Measurements from ENCODE around the gene SLCO2A1. TPM values are rescaled to one million over a fixed set of nuclear protein-coding genes. Genes with fewer than 3 reads are reported as not detected.

The SLCO2A1 gene
- 0.07 TPM for polyA plus RNA-seq (2013)

GRCh38 chr3:134029734-134030378 lies at the start of gene SLCO2A1:
TSS of gene SLCO2A1 (minus strand) at chr3:134029925. CDS start at chr3:134029802, 123 bp downstream.
- ChIA-PET POLR2A (no interaction called here), CTCF (no interaction called here)
- Histone ChIP-seq H3K4me1 (ENCODE audit: control extremely low read depth in 1 of 4, control insufficient read depth in 4 of 4, insufficient read depth in 4 of 4, low read length in 3 of 4) (peaks cover 0 to 16% (median 12%) of the 10 kb centered on the region in 4 experiments), H3K27ac (ENCODE audit: insufficient read depth in 1 of 2, low read depth in 1 of 2, low read length in 2 of 2, poor library complexity in 1 of 2, severe bottlenecking in 2 of 2) (no peak within 1 kb of the TSS), H3K27me3 (replicated peaks in 2 of 5; ENCODE audit: control insufficient read depth in 4 of 5, insufficient read depth in 5 of 5, low read length in 4 of 5) (peaks cover 5 to 49% (median 17%) of the 10 kb centered on the region in 5 experiments), H3K4me3 (ENCODE audit: control insufficient read depth in 1 of 7, extremely low read depth in 1 of 7, insufficient read depth in 4 of 7, low read depth in 2 of 7, low read length in 6 of 7) (peak within 1 kb of the TSS; percentile 38 to 68 (median 58)), H3K9me3 (ENCODE audit: control extremely low read depth in 1 of 5, control insufficient read depth in 4 of 5, insufficient read depth in 2 of 5, low read depth in 1 of 5, low read length in 4 of 5) (no peaks in the 10 kb centered on the region), H3K36me3 (ENCODE audit: control insufficient read depth in 4 of 4, insufficient read depth in 4 of 4, low read length in 3 of 4) (no peaks in the 10 kb centered on the region)
- peak in 2 of 3 donors; percentile 39 to 56 for DNase-seq
- WGBS (ENCODE audit: insufficient coverage) = 2% methylated on average over 35 of the region's 67 CpGs

- POLR2A ChIA-PET = no interaction called here
- Histone ChIP-seq H3K9me3 (ENCODE audit: control extremely low read depth in 1 of 5, control insufficient read depth in 4 of 5, insufficient read depth in 2 of 5, low read depth in 1 of 5, low read length in 4 of 5) (peaks cover 0 to 10% (median 3%) of the 10 kb centered on the region in 5 experiments), H3K36me3 (ENCODE audit: control insufficient read depth in 4 of 4, insufficient read depth in 4 of 4, low read length in 3 of 4) (no peaks in the 10 kb centered on the region), H3K27ac (ENCODE audit: insufficient read depth in 1 of 2, low read depth in 1 of 2, low read length in 2 of 2, poor library complexity in 1 of 2, severe bottlenecking in 2 of 2) (no peak overlapping the region), H3K4me1 (ENCODE audit: control extremely low read depth in 1 of 4, control insufficient read depth in 4 of 4, insufficient read depth in 4 of 4, low read length in 3 of 4) (no peaks in the 10 kb centered on the region), H3K4me3 (ENCODE audit: control insufficient read depth in 1 of 7, extremely low read depth in 1 of 7, insufficient read depth in 4 of 7, low read depth in 2 of 7, low read length in 6 of 7) (no peak overlapping the region), H3K27me3 (replicated peaks in 2 of 5; ENCODE audit: control insufficient read depth in 4 of 5, insufficient read depth in 5 of 5, low read length in 4 of 5) (no peaks in the 10 kb centered on the region)
- 94% methylated on average over 4 of the region's 4 CpGs for whole genome bisulfite sequencing (ENCODE audit: insufficient coverage)
- CTCF ChIA-PET = no interaction called here
- no peak for DNase-seq
Observed at GRCh38 chr3:134079111-134079547, 49.4 kb upstream of the SLCO2A1 start.

- Histone ChIP-seq H3K36me3 (ENCODE audit: control insufficient read depth in 4 of 4, insufficient read depth in 4 of 4, low read length in 3 of 4) (no peaks in the 10 kb centered on the region), H3K9me3 (ENCODE audit: control extremely low read depth in 1 of 5, control insufficient read depth in 4 of 5, insufficient read depth in 2 of 5, low read depth in 1 of 5, low read length in 4 of 5) (peaks cover 0 to 10% (median 3%) of the 10 kb centered on the region in 5 experiments), H3K4me3 (ENCODE audit: control insufficient read depth in 1 of 7, extremely low read depth in 1 of 7, insufficient read depth in 4 of 7, low read depth in 2 of 7, low read length in 6 of 7) (no peak overlapping the region), H3K27me3 (replicated peaks in 2 of 5; ENCODE audit: control insufficient read depth in 4 of 5, insufficient read depth in 5 of 5, low read length in 4 of 5) (no peaks in the 10 kb centered on the region), H3K27ac (ENCODE audit: insufficient read depth in 1 of 2, low read depth in 1 of 2, low read length in 2 of 2, poor library complexity in 1 of 2, severe bottlenecking in 2 of 2) (no peak overlapping the region), H3K4me1 (ENCODE audit: control extremely low read depth in 1 of 4, control insufficient read depth in 4 of 4, insufficient read depth in 4 of 4, low read length in 3 of 4) (no peaks in the 10 kb centered on the region)
- ChIA-PET CTCF (no interaction called here), POLR2A (no interaction called here)
- 98% methylated on average over 8 of the region's 8 CpGs for WGBS (ENCODE audit: insufficient coverage)
- DNase-seq = no peak
Observed at GRCh38 chr3:134078169-134078831, 48.6 kb upstream of the SLCO2A1 start.

- WGBS (ENCODE audit: insufficient coverage) = 100% methylated on average over 3 of the region's 3 CpGs
- no peak overlapping the region for H3K27ac ChIP-seq (ENCODE audit: insufficient read depth in 1 of 2, low read depth in 1 of 2, low read length in 2 of 2, poor library complexity in 1 of 2, severe bottlenecking in 2 of 2)
Observed at GRCh38 chr3:134077649-134078161, 48.0 kb upstream of the SLCO2A1 start.

GRCh38 chr3:134076851-134077250 lies 47.1 kb upstream of the SLCO2A1 start:
- H3K4me3 ChIP-seq (ENCODE audit: control insufficient read depth in 1 of 7, extremely low read depth in 1 of 7, insufficient read depth in 4 of 7, low read depth in 2 of 7, low read length in 6 of 7) = no peak overlapping the region
- peaks cover 0 to 10% (median 3%) of the 10 kb centered on the region in 5 experiments for H3K9me3 ChIP-seq (ENCODE audit: control extremely low read depth in 1 of 5, control insufficient read depth in 4 of 5, insufficient read depth in 2 of 5, low read depth in 1 of 5, low read length in 4 of 5)
- WGBS (ENCODE audit: insufficient coverage) = 100% methylated on average over 1 of the region's 2 CpGs
- H3K27ac ChIP-seq (ENCODE audit: insufficient read depth in 1 of 2, low read depth in 1 of 2, low read length in 2 of 2, poor library complexity in 1 of 2, severe bottlenecking in 2 of 2) = no peak overlapping the region
- CTCF ChIA-PET = no interaction called here
- no peaks in the 10 kb centered on the region for H3K4me1 ChIP-seq (ENCODE audit: control extremely low read depth in 1 of 4, control insufficient read depth in 4 of 4, insufficient read depth in 4 of 4, low read length in 3 of 4)
- no peak for DNase-seq
- no peaks in the 10 kb centered on the region for H3K27me3 ChIP-seq (replicated peaks in 2 of 5; ENCODE audit: control insufficient read depth in 4 of 5, insufficient read depth in 5 of 5, low read length in 4 of 5)
- POLR2A ChIA-PET = no interaction called here
- H3K36me3 ChIP-seq (ENCODE audit: control insufficient read depth in 4 of 4, insufficient read depth in 4 of 4, low read length in 3 of 4) = no peaks in the 10 kb centered on the region

More at GRCh38 chr3:134077649-134078161, 48.0 kb upstream of the SLCO2A1 start:
- Histone ChIP-seq H3K36me3 (ENCODE audit: control insufficient read depth in 4 of 4, insufficient read depth in 4 of 4, low read length in 3 of 4) (no peaks in the 10 kb centered on the region), H3K27me3 (replicated peaks in 2 of 5; ENCODE audit: control insufficient read depth in 4 of 5, insufficient read depth in 5 of 5, low read length in 4 of 5) (no peaks in the 10 kb centered on the region), H3K4me3 (ENCODE audit: control insufficient read depth in 1 of 7, extremely low read depth in 1 of 7, insufficient read depth in 4 of 7, low read depth in 2 of 7, low read length in 6 of 7) (no peak overlapping the region), H3K9me3 (ENCODE audit: control extremely low read depth in 1 of 5, control insufficient read depth in 4 of 5, insufficient read depth in 2 of 5, low read depth in 1 of 5, low read length in 4 of 5) (peaks cover 0 to 10% (median 3%) of the 10 kb centered on the region in 5 experiments), H3K4me1 (ENCODE audit: control extremely low read depth in 1 of 4, control insufficient read depth in 4 of 4, insufficient read depth in 4 of 4, low read length in 3 of 4) (no peaks in the 10 kb centered on the region)
- DNase-seq = no peak
- ChIA-PET POLR2A (no interaction called here), CTCF (no interaction called here)

- WGBS (ENCODE audit: insufficient coverage) = 96% methylated on average over 4 of the region's 6 CpGs
- Histone ChIP-seq H3K27me3 (replicated peaks in 2 of 5; ENCODE audit: control insufficient read depth in 4 of 5, insufficient read depth in 5 of 5, low read length in 4 of 5) (no peaks in the 10 kb centered on the region), H3K4me1 (ENCODE audit: control extremely low read depth in 1 of 4, control insufficient read depth in 4 of 4, insufficient read depth in 4 of 4, low read length in 3 of 4) (no peaks in the 10 kb centered on the region), H3K36me3 (ENCODE audit: control insufficient read depth in 4 of 4, insufficient read depth in 4 of 4, low read length in 3 of 4) (no peaks in the 10 kb centered on the region), H3K9me3 (ENCODE audit: control extremely low read depth in 1 of 5, control insufficient read depth in 4 of 5, insufficient read depth in 2 of 5, low read depth in 1 of 5, low read length in 4 of 5) (peaks cover 0 to 4% (median 2%) of the 10 kb centered on the region in 5 experiments), H3K27ac (ENCODE audit: insufficient read depth in 1 of 2, low read depth in 1 of 2, low read length in 2 of 2, poor library complexity in 1 of 2, severe bottlenecking in 2 of 2) (no peak overlapping the region), H3K4me3 (ENCODE audit: control insufficient read depth in 1 of 7, extremely low read depth in 1 of 7, insufficient read depth in 4 of 7, low read depth in 2 of 7, low read length in 6 of 7) (no peak overlapping the region)
- DNase-seq = no peak
- CTCF ChIA-PET = no interaction called here
- POLR2A ChIA-PET = no interaction called here
Observed at GRCh38 chr3:134075846-134076245, 46.1 kb upstream of the SLCO2A1 start.

GRCh38 chr3:134075568-134075825 lies 45.8 kb upstream of the SLCO2A1 start:
- peaks cover 0 to 3% (median 0%) of the 10 kb centered on the region in 5 experiments for H3K9me3 ChIP-seq (ENCODE audit: control extremely low read depth in 1 of 5, control insufficient read depth in 4 of 5, insufficient read depth in 2 of 5, low read depth in 1 of 5, low read length in 4 of 5)
- no peak for DNase-seq
- no peak overlapping the region for H3K27ac ChIP-seq (ENCODE audit: insufficient read depth in 1 of 2, low read depth in 1 of 2, low read length in 2 of 2, poor library complexity in 1 of 2, severe bottlenecking in 2 of 2)
- no peaks in the 10 kb centered on the region for H3K4me1 ChIP-seq (ENCODE audit: control extremely low read depth in 1 of 4, control insufficient read depth in 4 of 4, insufficient read depth in 4 of 4, low read length in 3 of 4)
- H3K36me3 ChIP-seq (ENCODE audit: control insufficient read depth in 4 of 4, insufficient read depth in 4 of 4, low read length in 3 of 4) = no peaks in the 10 kb centered on the region
- ChIA-PET CTCF (no interaction called here), POLR2A (no interaction called here)
- H3K27me3 ChIP-seq (replicated peaks in 2 of 5; ENCODE audit: control insufficient read depth in 4 of 5, insufficient read depth in 5 of 5, low read length in 4 of 5) = no peaks in the 10 kb centered on the region
- no peak overlapping the region for H3K4me3 ChIP-seq (ENCODE audit: control insufficient read depth in 1 of 7, extremely low read depth in 1 of 7, insufficient read depth in 4 of 7, low read depth in 2 of 7, low read length in 6 of 7)
- 96% methylated on average over 3 of the region's 3 CpGs for WGBS (ENCODE audit: insufficient coverage)
